ENCODE results near the gene SCAMP2.

DNA sequence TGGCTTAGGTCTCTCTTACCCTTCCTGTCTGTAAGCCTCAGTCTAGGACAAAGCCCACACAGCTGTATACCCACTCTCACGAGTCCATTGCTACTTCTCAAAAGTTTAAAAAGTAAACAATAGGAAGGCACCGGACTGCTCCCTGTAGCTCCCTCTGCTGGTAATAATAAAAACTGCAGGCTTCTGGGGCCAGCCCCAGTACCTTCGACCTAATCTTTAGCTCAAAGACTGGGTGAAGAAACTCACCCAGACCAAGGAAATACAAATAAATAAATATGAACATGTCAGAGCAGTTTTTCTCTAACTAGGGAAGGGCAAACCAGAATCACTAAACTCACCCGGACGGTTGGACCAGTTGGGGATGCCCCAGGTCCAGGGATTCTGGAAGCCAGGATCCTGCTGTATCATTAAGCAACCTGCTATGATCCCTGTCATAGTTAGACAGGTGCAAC, 28.5 kb upstream of the SCAMP2 start:
- TF ChIP-seq POLR2AphosphoS5 (IDR thresholded peaks at IDR 0.05) (no peak), CTCF (IDR thresholded peaks at IDR 0.05 in 8 of 11, conservative IDR thresholded peaks at IDR 0.05 in 3 of 11) (peak; percentile 76 to 97 (median 92)), POLR2A (IDR thresholded peaks at IDR 0.05) (no peak)
